ENCODE data around the gene DCAF6.

Gene DCAF6

DNA sequence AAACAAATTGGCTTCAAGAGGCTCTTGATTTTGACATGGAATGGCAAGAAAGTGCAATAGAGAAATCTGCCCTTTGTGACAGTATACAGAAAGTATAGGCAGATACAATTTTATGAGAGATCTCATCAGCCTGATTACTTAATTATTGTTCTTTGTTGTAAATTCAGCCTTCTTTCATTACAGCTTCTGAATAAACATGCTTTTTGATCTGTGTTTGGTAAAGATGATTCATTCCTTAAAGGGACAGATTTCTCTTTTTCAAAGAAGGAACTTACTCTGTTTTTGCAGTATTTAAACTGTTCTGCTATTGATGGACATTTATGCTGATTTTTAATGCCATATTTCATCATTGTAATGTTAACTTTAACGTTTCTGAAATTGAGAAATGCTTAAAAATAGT is 14.1 kb downstream of the DCAF6 start:
- no CpG with 5 or more reads among the region's 1 CpG for WGBS (ENCODE audit: extremely low coverage, insufficient coverage, low lambda C conversion rate)
- Histone ChIP-seq H3K36me3 (ENCODE audit: control insufficient read depth, insufficient read depth, low read length) (peaks cover 2% of the 10 kb centered on the region), H3K79me2 (ENCODE audit: control insufficient read depth, insufficient read depth, low read length) (peaks cover 20% of the 10 kb centered on the region), H2BK120ac (ENCODE audit: low read depth, low read length) (no peak overlapping the region), H2BK15ac (replicated peaks; ENCODE audit: low read depth) (no peak overlapping the region), H2AK5ac (ENCODE audit: low read length) (no peak overlapping the region), H3K23ac (ENCODE audit: low read length) (no peak overlapping the region), H3K4ac (ENCODE audit: low read depth, low read length) (no peak overlapping the region), H3K27me3 (ENCODE audit: insufficient read depth, low read length, poor library complexity) (no peaks in the 10 kb centered on the region), H4K5ac (ENCODE audit: low read length) (no peak overlapping the region), H3K9ac (ENCODE audit: low read length) (no peak overlapping the region), H3K27ac (ENCODE audit: low read depth, low read length) (no peak overlapping the region), H3K18ac (ENCODE audit: low read length) (no peak overlapping the region), H3K56ac (ENCODE audit: low read length) (no peak overlapping the region), H3K4me2 (ENCODE audit: low read length) (no peak overlapping the region), H3K4me3 (ENCODE audit: low read length) (no peak overlapping the region), H2BK5ac (ENCODE audit: low read length) (no peak overlapping the region), H4K8ac (ENCODE audit: low read depth, low read length) (no peak overlapping the region), H3K79me1 (ENCODE audit: low read length) (peaks cover 7% of the 10 kb centered on the region), H3K4me1 (ENCODE audit: control insufficient read depth, low read depth, low read length) (no peaks in the 10 kb centered on the region)
- DNase-seq: no peak

DNA sequence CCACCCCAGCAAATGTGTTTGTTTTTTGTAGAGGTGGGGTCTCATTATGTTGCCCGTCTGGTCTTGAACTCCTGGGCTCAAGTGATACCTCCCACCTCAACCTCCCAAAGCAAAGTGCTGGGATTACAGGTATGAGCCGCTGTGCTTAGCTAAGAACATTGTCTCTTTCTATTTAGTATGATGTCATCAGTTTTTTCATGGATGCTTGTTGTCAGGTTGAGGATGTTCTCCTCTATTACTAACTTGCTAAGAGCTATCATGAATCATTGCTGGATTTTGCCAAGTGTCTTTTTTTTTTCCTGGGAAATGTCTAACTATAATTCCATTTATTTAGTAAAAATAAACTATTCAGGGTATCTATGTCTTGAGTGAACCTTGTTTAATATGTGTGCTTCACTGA is 19.4 kb downstream of the DCAF6 start:
- Histone ChIP-seq H3K27me3 (ENCODE audit: insufficient read depth, low read length, poor library complexity) (no peaks in the 10 kb centered on the region), H3K23ac (ENCODE audit: low read length) (no peak overlapping the region), H2AK5ac (ENCODE audit: low read length) (no peak overlapping the region), H4K8ac (ENCODE audit: low read depth, low read length) (no peak overlapping the region), H3K36me3 (ENCODE audit: control insufficient read depth, insufficient read depth, low read length) (peaks cover 2% of the 10 kb centered on the region), H3K4me2 (ENCODE audit: low read length) (no peak overlapping the region), H4K5ac (ENCODE audit: low read length) (no peak overlapping the region), H3K27ac (ENCODE audit: low read depth, low read length) (no peak overlapping the region), H2BK5ac (ENCODE audit: low read length) (no peak overlapping the region), H3K4ac (ENCODE audit: low read depth, low read length) (no peak overlapping the region), H2BK120ac (ENCODE audit: low read depth, low read length) (no peak overlapping the region), H3K4me3 (ENCODE audit: low read length) (no peak overlapping the region), H3K4me1 (ENCODE audit: control insufficient read depth, low read depth, low read length) (no peaks in the 10 kb centered on the region), H3K18ac (ENCODE audit: low read length) (no peak overlapping the region), H3K79me1 (ENCODE audit: low read length) (peaks cover 4% of the 10 kb centered on the region), H3K79me2 (ENCODE audit: control insufficient read depth, insufficient read depth, low read length) (peaks cover 6% of the 10 kb centered on the region), H3K56ac (ENCODE audit: low read length) (no peak overlapping the region), H2BK15ac (replicated peaks; ENCODE audit: low read depth) (no peak overlapping the region), H3K9ac (ENCODE audit: low read length) (no peak overlapping the region)
- WGBS (ENCODE audit: extremely low coverage, insufficient coverage, low lambda C conversion rate): no CpG with 5 or more reads among the region's 2 CpGs
- no peak for DNase-seq

DNA sequence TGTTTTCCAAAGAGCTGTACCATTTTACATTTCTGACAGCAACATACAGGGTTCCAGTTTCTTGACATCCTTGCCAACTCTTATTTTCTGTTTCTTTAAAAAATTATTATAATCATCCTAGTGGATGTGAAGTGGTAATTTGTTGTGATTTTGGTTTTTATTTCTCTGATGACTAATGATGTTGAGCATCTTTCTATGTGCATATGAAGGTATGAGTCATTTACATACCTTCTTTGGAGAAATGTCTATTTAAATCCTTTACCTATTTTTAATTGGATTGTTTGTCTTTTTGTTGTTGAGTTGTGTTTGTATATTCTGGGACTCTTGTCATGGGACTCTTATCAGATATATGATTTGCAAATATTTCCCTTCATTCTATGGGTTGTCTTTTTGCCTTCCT is 21.2 kb downstream of the DCAF6 start:
- Histone ChIP-seq H3K27ac (ENCODE audit: low read depth, low read length) (no peak overlapping the region), H3K4ac (ENCODE audit: low read depth, low read length) (no peak overlapping the region), H4K5ac (ENCODE audit: low read length) (no peak overlapping the region)

DNA sequence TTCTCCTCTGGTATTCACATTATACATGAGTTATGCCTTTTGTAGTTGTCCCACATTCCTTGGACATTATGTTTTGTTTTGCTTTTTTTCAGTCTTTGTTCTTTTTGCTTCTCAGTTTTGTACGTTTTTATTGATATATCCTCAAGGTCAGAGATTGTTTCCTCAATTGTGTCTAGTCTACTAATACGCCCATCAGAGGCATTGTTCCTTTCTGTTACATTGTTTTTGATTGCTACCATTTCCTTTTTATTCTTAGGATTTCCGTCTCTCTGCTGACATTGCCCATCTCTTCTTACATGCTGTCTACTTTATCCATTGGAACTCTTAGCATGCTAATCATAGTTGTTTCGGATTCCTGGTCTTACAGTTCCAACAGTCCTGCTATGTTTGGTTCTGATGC is 28.2 kb downstream of the DCAF6 start:
- Histone ChIP-seq H3K36me3 (ENCODE audit: control insufficient read depth, insufficient read depth, low read length) (no peaks in the 10 kb centered on the region), H3K4me2 (ENCODE audit: low read length) (no peak overlapping the region), H2AK5ac (ENCODE audit: low read length) (no peak overlapping the region), H3K4ac (ENCODE audit: low read depth, low read length) (no peak overlapping the region), H3K27me3 (ENCODE audit: insufficient read depth, low read length, poor library complexity) (no peaks in the 10 kb centered on the region), H2BK120ac (ENCODE audit: low read depth, low read length) (no peak overlapping the region), H3K4me1 (ENCODE audit: control insufficient read depth, low read depth, low read length) (no peaks in the 10 kb centered on the region), H3K56ac (ENCODE audit: low read length) (no peak overlapping the region), H4K8ac (ENCODE audit: low read depth, low read length) (no peak overlapping the region), H3K79me1 (ENCODE audit: low read length) (peaks cover 2% of the 10 kb centered on the region), H3K4me3 (ENCODE audit: low read length) (no peak overlapping the region), H3K79me2 (ENCODE audit: control insufficient read depth, insufficient read depth, low read length) (peaks cover 5% of the 10 kb centered on the region), H4K5ac (ENCODE audit: low read length) (no peak overlapping the region), H2BK5ac (ENCODE audit: low read length) (no peak overlapping the region), H3K27ac (ENCODE audit: low read depth, low read length) (no peak overlapping the region), H3K23ac (ENCODE audit: low read length) (no peak overlapping the region), H3K9ac (ENCODE audit: low read length) (no peak overlapping the region), H3K18ac (ENCODE audit: low read length) (no peak overlapping the region), H2BK15ac (replicated peaks; ENCODE audit: low read depth) (no peak overlapping the region)
- no CpG with 5 or more reads among the region's 4 CpGs for WGBS (ENCODE audit: extremely low coverage, insufficient coverage, low lambda C conversion rate)
- DNase-seq: no peak

More for the DNA sequence above, 21.2 kb downstream of the DCAF6 start:
- Histone ChIP-seq H3K79me1 (ENCODE audit: low read length) (peaks cover 1% of the 10 kb centered on the region), H3K4me1 (ENCODE audit: control insufficient read depth, low read depth, low read length) (no peaks in the 10 kb centered on the region), H2BK120ac (ENCODE audit: low read depth, low read length) (no peak overlapping the region), H3K9ac (ENCODE audit: low read length) (no peak overlapping the region), H2BK15ac (replicated peaks; ENCODE audit: low read depth) (no peak overlapping the region), H3K18ac (ENCODE audit: low read length) (no peak overlapping the region), H2BK5ac (ENCODE audit: low read length) (no peak overlapping the region), H3K56ac (ENCODE audit: low read length) (no peak overlapping the region), H4K8ac (ENCODE audit: low read depth, low read length) (no peak overlapping the region), H3K4me2 (ENCODE audit: low read length) (no peak overlapping the region), H3K4me3 (ENCODE audit: low read length) (no peak overlapping the region), H3K79me2 (ENCODE audit: control insufficient read depth, insufficient read depth, low read length) (peaks cover 9% of the 10 kb centered on the region), H2AK5ac (ENCODE audit: low read length) (no peak overlapping the region), H3K27me3 (ENCODE audit: insufficient read depth, low read length, poor library complexity) (no peaks in the 10 kb centered on the region), H3K23ac (ENCODE audit: low read length) (no peak overlapping the region), H3K36me3 (ENCODE audit: control insufficient read depth, insufficient read depth, low read length) (no peaks in the 10 kb centered on the region)
- no peak for DNase-seq

DNA sequence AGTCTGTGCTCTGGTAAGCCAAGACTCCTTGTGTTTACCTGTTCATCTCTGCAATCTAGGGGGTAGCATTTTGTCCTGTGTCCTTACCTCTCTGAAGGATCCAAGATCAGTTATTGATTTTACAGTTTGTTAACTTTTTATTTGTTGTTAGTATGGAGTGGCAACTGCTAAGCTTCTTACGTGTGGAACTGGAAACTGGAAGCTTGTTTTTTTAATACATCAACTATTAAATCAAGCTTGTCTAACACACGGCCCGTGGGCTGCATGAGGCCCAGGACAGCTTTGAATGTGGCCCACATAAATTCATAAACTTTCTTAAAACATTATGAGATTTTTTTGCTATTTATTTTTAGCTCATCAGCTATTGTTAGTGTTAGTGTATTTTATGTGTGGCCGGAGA is 29.6 kb downstream of the DCAF6 start:
- Histone ChIP-seq H3K4me2 (ENCODE audit: low read length) (no peak overlapping the region), H2BK120ac (ENCODE audit: low read depth, low read length) (no peak overlapping the region), H2BK15ac (replicated peaks; ENCODE audit: low read depth) (no peak overlapping the region), H4K8ac (ENCODE audit: low read depth, low read length) (no peak overlapping the region), H3K18ac (ENCODE audit: low read length) (no peak overlapping the region), H3K56ac (ENCODE audit: low read length) (no peak overlapping the region), H3K27ac (ENCODE audit: low read depth, low read length) (no peak overlapping the region), H3K4me1 (ENCODE audit: control insufficient read depth, low read depth, low read length) (no peaks in the 10 kb centered on the region), H3K9ac (ENCODE audit: low read length) (no peak overlapping the region), H2BK5ac (ENCODE audit: low read length) (no peak overlapping the region), H3K36me3 (ENCODE audit: control insufficient read depth, insufficient read depth, low read length) (no peaks in the 10 kb centered on the region), H2AK5ac (ENCODE audit: low read length) (no peak overlapping the region), H3K79me2 (ENCODE audit: control insufficient read depth, insufficient read depth, low read length) (peaks cover 5% of the 10 kb centered on the region), H3K4me3 (ENCODE audit: low read length) (no peak overlapping the region), H3K27me3 (ENCODE audit: insufficient read depth, low read length, poor library complexity) (no peaks in the 10 kb centered on the region), H4K5ac (ENCODE audit: low read length) (no peak overlapping the region), H3K23ac (ENCODE audit: low read length) (no peak overlapping the region), H3K79me1 (ENCODE audit: low read length) (peaks cover 2% of the 10 kb centered on the region), H3K4ac (ENCODE audit: low read depth, low read length) (no peak overlapping the region)
- no CpG with 5 or more reads among the region's 4 CpGs for WGBS (ENCODE audit: extremely low coverage, insufficient coverage, low lambda C conversion rate)
- DNase-seq: no peak

DNA sequence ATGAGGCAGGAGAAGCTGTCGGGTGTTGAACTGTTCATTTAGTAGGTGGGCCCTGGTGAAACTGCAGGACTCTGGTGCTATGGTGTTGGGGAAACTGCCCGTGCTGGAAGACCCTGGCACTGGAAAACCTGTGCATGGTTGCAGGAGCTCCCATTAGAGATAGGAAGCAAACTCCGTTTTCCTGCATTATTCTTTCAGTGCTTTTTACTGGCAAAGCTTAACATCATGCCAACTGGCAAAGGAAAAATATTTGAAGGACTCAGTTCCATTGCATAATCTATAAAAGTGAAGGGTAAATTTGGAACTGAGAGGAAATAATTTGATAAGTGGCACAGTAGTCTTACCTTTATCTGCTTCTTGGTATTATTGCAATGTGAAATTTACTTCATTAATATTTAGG is 32.1 kb downstream of the DCAF6 start:
- Histone ChIP-seq H3K56ac (ENCODE audit: low read length) (no peak overlapping the region), H3K4ac (ENCODE audit: low read depth, low read length) (no peak overlapping the region), H3K4me2 (ENCODE audit: low read length) (no peak overlapping the region), H3K9ac (ENCODE audit: low read length) (no peak overlapping the region), H3K27ac (ENCODE audit: low read depth, low read length) (no peak overlapping the region), H3K36me3 (ENCODE audit: control insufficient read depth, insufficient read depth, low read length) (no peaks in the 10 kb centered on the region), H3K18ac (ENCODE audit: low read length) (no peak overlapping the region), H4K8ac (ENCODE audit: low read depth, low read length) (no peak overlapping the region), H3K23ac (ENCODE audit: low read length) (no peak overlapping the region), H3K79me1 (ENCODE audit: low read length) (peaks cover 3% of the 10 kb centered on the region), H2BK15ac (replicated peaks; ENCODE audit: low read depth) (no peak overlapping the region), H2BK5ac (ENCODE audit: low read length) (no peak overlapping the region), H3K27me3 (ENCODE audit: insufficient read depth, low read length, poor library complexity) (no peaks in the 10 kb centered on the region), H3K4me1 (ENCODE audit: control insufficient read depth, low read depth, low read length) (no peaks in the 10 kb centered on the region), H2AK5ac (ENCODE audit: low read length) (no peak overlapping the region), H3K4me3 (ENCODE audit: low read length) (no peak overlapping the region), H3K79me2 (ENCODE audit: control insufficient read depth, insufficient read depth, low read length) (peaks cover 2% of the 10 kb centered on the region), H4K5ac (ENCODE audit: low read length) (no peak overlapping the region), H2BK120ac (ENCODE audit: low read depth, low read length) (no peak overlapping the region)
- DNase-seq: no peak
- WGBS (ENCODE audit: extremely low coverage, insufficient coverage, low lambda C conversion rate): no CpG with 5 or more reads among the region's 3 CpGs

All from mesendoderm (in vitro differentiated cells).